Hematopoietic multipotent progenitor cell (in vitro differentiated cells): Measurements from ENCODE around the gene HMGXB3. TPM values are rescaled to one million over a fixed set of nuclear protein-coding genes. Genes with fewer than 3 reads are reported as not detected.
"Not testable (repeated sequence)": the region's sequence is repeated elsewhere in the genome, so short reads cannot be mapped to it uniquely, and the experiment has no call there.

Source experiments
- DNase-seq, 3 donors: peaks; one replicate each; pipeline ENCODE4 v3.0.0-alpha.2; 2011 to 2015; ENCODE audit warnings: low read depth in 2 of 3, low spot score in 2 of 3
- small RNA-seq: library from RNA; depleted of rRNA; stranded (forward); fragments of <200 nt; gene quantifications from one replicate; pipeline ENCODE3, GENCODE V24; 2012
- total RNA-seq: library from RNA; depleted of rRNA; stranded (reverse); fragments of >200 nt; gene quantifications from one replicate; pipeline ENCODE4 v1.2.3, GENCODE V29; 2012

The HMGXB3 gene
- total RNA-seq, 1 donor = 35.3 TPM

DNA sequence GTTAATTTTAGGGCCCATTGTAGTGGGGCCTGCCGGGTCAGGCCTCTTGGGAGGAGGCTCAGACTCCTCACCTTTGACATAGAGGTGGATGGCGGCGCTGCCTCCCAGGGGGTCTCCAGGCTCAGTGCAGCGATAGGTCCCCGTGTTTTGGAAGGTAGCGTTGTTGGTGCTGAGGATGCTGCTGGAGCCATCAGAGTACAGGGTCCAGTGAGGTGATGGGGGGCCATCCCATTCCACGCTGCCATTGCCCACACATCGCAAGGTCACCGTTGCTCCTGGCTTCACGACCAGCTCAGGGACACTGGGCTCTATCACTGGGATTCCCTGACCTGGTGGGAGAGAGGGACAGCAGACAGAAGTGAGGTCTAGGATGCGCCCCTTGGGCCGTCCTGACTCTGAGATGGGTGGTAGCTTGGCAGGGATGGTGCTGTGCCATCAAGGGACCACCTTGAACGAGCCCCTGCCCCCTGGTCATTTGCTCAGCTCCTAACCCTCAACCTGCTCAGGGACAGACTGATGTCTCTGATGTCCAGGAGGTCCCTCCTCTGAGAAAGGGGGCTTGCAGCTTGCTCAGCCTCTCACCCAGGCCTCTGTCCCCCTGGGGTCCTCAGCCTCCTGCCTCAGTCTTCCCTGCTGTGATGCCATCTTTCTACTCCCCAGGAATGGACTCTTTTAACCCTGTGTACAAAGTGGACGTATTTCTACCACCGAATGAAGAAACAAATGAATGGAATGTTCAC, 80.3 kb downstream of the HMGXB3 start:
- no peak for DNase-seq

DNA sequence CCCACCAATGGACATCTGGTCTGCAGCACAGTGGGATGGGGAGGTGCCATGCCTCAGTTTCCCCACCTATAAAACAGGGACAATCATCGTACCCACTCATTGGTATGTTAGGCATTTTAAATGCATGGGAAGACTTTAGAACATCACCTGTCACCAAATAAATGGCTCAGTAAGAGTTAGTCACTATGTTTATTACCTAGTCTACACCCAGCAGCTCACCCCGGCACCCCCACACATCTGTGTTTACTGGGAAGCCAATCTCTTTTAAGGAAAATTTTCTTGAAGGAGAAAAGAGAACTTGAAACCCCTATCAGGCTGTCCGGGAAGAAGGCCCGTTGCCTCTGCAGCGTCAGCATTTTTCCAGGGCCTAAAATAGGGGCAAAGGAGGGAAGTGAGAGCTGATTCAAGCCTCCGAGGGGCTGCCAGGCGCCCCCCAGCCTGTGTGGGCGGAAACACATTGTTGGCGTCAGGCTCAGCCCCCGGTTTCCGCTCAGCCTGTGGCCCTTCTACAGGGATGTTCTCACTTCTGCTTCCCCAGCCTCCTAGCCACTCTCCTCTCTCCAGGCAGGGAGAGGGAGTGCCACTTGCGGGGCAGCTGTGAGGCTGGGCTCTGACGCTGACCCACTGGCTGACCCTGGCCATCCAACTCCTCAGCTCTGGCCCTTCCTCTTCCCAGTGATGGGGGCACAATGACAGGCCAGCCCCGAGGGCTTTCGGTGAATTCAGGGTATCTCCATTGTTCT, 81.2 kb downstream of the HMGXB3 start:
- DNase-seq = peak in 2 of 3 donors; percentile 91 to 93

DNA sequence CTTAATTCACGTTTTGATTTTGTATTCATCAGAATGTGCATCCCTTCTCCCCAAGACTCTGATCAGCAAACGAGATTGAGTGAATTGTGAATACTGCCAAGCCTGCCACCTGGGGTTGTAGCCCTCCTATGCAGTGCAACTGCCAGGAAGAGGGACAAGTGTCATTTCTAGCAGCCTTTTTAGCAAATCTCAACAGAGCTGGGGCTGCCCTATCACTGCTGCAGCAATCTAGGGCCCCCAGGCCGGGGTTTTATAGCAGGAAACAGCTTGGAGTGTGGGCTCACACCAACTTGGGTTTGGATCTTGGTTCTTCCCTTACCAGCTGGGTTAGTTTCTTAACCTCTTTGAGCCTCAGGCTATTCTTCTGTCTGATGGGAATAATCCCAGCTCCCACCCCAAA, 81.8 kb downstream of the HMGXB3 start:
- peak in 2 of 3 donors; percentile 75 to 92 for DNase-seq

DNA sequence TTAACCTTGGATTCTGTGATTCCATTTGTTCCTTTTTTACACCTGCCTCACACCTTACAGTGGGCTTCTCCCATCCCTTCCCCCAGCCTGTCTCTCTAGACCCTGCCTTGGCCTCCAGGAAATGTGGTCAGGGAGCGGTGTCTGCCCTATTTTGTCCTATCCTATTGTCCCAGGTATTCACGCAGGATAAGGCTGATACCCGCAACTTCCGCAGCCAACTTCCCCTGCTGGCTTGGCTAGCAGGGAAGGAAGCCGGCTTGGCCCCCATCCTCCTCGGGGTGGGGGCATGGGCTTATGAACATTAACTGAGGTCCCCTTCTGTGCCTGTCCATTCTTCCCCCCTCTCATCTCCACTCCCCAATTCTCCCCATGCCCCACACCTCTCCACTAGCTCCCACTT, 82.3 kb downstream of the HMGXB3 start:
- peak in 1 of 3 donors; percentile 39 for DNase-seq

DNA sequence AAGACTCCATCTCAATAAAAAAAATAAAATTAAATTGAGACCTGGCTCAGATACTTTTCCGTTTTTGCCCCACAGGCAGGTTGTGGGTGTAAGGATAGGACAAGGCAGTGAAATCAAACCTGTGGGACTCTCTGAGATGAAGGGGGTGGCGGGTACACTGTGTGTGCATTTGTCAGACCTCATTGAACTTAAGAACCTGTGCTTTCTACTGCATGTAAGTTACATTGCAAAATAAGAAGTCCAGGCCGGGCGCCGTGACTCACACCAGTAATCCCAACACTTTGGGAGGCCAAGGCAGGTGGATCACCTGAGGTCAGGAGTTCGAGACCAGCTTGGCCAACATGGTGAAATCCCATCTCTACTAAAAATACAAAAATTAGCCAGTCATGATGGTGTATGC, 84.2 kb downstream of the HMGXB3 start:
- DNase-seq = not testable (repeated sequence)

DNA sequence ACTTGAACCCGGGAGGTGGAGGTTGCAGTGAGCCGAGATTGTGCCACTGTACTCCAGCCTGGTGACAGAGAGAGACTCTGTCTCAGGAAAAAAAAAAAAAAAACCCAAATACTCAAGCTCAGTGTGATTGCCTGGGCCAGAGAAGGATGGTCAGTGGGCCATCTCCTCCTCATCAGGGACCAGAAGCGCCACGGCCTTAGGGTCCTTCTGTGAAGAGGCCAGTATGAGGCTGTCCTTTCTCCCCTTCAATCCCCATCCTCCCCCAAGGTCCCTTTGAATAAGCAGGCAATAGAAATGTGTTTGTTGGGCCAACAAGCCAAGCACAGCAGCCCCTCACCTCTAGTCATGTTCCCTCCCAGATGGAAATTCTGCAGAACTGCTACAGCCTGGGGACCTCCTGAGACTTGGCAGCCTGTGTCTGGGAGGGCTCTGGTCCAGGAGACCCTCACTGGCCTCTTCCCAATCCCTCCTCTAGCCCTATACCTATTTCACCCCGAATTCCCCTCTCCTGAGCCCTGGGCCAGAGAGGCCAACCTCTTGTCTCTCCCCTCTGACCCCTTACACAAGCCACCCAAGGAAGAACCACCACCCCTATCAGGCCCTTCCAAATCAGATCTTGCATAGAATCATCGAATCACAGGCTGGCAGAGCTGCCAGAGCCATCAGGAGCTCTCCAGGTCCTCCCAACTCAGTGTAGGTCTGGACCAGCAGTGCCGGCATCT, 84.8 kb downstream of the HMGXB3 start:
- no peak for DNase-seq

DNA sequence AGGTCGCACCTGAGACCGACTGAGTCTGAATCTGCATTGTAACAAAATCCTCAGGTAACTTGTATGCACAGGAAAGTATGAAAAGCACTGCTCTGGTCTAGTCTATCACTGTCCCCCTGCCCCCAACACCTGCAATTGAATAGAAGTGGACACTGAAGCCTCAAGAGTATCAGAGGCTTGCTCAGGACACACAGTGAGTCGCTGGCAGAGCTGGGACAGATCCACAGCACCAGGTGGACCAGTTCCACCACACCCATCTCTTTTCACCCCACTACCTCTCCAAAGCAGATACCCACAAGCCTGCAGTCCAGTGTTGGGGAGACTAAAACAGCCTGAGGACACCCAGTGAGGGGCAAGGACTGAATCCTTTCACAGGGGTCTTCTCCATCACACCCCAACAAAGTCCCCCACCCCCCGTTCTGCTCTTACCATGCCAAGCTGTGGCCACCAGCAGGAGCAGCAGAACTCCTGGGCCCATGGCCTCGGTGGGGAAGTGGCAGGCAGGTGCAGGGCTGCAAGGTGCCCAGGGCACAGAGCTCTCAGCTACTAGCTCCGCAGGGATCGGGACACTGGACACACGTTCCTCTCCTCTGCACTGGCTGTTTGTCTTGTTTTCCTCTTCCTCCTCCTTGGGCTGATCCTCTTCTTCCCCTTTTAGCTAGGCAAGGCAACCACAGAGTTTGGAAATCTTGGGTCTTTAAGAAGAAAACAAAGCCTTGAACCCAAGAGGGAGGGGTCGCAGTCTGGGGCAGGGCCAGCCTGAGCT, 85.6 kb downstream of the HMGXB3 start, which contains the start of gene CSF1R:
TSS of gene CSF1R (minus strand) at position 605 of the 766 bp plus-strand sequence. CDS start at position 478, 127 bp downstream.
- DNase-seq = no peak

DNA sequence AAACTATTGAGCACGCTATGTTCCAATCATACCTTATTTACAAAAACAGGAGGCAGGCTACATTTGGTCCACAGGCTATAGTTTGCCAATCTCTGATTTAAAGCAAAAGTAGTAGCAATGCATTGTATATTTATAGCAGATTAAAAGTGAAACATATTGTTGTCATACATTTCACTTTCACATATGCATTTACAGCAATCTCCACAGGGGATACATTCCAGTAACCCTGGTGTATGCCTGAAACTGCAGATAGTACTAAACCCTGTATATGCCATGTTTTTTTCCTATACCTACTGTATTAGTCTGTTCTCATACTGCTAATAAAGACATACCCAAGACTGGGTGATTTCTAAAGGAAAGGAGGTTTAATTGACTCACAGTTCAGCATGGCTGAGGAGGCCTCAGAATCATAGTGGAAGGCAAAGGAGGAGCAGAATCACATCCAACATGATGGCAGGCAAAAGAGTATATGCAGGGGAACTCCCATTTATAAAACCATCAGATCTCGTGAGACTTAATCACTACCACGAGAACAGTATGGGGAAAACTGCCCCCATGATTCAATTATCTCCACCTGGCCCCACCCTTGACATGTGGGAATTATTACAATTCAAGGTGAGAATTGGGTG, 91.7 kb downstream of the HMGXB3 start:
- no peak for DNase-seq

DNA sequence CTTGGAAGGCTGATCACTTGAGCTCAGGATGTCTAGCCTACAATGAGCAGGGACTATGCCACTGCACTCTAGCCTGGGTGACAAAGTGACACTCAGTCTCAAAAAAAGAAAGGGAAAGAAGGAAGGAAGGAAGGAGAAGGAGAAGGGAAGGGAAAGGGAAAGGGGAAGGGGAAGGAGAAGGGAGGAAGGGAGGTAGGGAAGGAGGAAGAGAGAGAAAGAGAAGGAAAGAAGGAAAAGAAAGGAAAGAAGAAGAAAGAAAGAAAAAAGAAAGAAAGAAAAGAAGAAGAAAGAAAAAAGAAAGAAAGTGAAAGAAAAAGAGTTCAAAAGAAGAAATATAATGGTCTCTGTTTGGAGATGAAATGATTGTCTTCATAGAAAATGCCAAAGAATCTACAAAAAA, 96.6 kb downstream of the HMGXB3 start:
- DNase-seq = no peak

DNA sequence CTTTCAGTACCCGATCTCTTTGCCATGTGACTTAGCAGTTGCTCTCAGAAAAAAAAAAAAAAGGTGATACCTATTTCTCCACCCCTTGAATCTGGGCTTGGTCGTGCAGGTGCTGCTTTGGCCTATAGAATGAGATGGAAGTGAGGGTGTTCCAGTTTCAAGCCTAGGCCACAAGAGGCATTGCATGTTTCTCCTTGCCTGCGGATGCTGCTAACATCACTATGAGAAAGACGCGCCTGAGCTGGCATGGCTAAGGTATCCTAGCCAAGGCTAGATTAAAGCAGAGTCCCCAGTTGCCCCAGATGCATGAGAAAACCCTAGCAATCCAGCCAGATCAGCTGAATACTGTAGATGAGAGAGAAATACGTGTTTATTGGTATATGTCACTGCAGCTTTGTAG, 100.5 kb downstream of the HMGXB3 start:
- DNase-seq = no peak

Small RNAs within 50 kb of the gene (small RNA-seq; reads per million reads assigned to genes)
- gene RF00019 = not detected

Other genes starting within 250 kb of the HMGXB3 start
- under 0.01 TPM for gene PDE6A, start 55.9 kb upstream of the HMGXB3 start, total RNA-seq
- 7.0 TPM for gene SLC26A2, start 40.0 kb upstream of the HMGXB3 start, total RNA-seq
- gene TIGD6, start 85 bp upstream of the HMGXB3 start, total RNA-seq = 3.2 TPM
- gene CSF1R, start 85.8 kb downstream of the HMGXB3 start, total RNA-seq = 3.2 TPM
- 0.54 TPM for gene PDGFRB, start 155.1 kb downstream of the HMGXB3 start, total RNA-seq
- not detected for gene CDX1, start 166.0 kb downstream of the HMGXB3 start, total RNA-seq
- under 0.01 TPM for gene SLC6A7, start 189.3 kb downstream of the HMGXB3 start, total RNA-seq